Measurements from ENCODE around the gene SIN3A.

DNA sequence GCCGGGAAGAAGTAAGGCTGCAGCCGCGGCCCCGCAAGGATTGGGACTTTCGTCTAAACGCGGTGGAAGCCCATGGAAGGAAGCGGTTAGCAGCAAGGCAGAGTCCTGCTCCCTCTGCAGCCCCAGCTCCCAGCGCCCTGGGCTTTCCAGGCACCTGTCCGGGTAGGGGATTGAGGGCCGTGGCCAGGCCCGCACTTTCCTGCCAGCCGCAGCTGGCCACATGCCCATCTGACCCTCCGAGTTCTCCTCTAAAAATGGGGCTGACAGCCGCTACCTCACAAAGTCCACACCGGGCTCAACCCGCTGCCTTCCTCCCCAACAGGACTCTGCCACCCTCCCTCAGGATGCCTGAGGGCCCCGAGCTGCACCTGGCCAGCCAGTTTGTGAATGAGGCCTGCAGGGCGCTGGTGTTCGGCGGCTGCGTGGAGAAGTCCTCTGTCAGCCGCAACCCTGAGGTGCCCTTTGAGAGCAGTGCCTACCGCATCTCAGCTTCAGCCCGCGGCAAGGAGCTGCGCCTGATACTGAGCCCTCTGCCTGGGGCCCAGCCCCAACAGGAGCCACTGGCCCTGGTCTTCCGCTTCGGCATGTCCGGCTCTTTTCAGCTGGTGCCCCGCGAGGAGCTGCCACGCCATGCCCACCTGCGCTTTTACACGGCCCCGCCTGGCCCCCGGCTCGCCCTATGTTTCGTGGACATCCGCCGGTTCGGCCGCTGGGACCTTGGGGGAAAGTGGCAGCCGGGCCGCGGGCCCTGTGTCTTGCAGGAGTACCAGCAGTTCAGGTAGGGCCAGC is 102.7 kb downstream of the SIN3A start:
- TF ChIP-seq POLR2A (IDR thresholded peaks at IDR 0.05; ENCODE audit: low read depth, low read length) = no peak; the same call in 1 of the 2 replicates
- TF ChIP-seq TAF1 (IDR thresholded peaks at IDR 0.05; ENCODE audit: borderline replicate concordance, low read depth, low read length) = no peak
